HepG2 (cell line): ENCODE measurements around the gene CEBPE. TPM values are rescaled to one million over a fixed set of nuclear protein-coding genes. Genes with fewer than 3 reads are reported as not detected.
A peak's percentile ranks its signal among the peaks of the same experiment; 100 is the strongest.

Source experiments
- ARID5B ChIP-seq: IDR thresholded peaks from 2 replicates; pipeline ENCODE4 v1.4.0; 2020; ENCODE audit warnings: mild to moderate bottlenecking, missing genetic modification reagents
- E2F1 ChIP-seq: sonication (generic); formaldehyde crosslinking; IDR thresholded peaks from 2 replicates; pipeline ENCODE4 v1.5.0; 2020; ENCODE audit warnings: missing genetic modification reagents
- FOXP1 ChIP-seq, 2 experiments: fragments of 450-650 bp in 1 of 2; IDR thresholded peaks; 2 replicates each; pipeline ENCODE4 v1.6.1; 2017 to 2018; ENCODE audit warnings: antibody characterized with exemption in 1 of 2
- HDAC2 ChIP-seq: sonication (generic); formaldehyde crosslinking; IDR thresholded peaks from 2 replicates; pipeline ENCODE4 v1.4.0; 2020; ENCODE audit warnings: missing genetic modification reagents
- IRF1 ChIP-seq: sonication (generic); formaldehyde crosslinking; IDR thresholded peaks from 2 replicates; pipeline ENCODE4 v1.4.0; 2020; ENCODE audit warnings: low read depth, mild to moderate bottlenecking, missing genetic modification reagents
- KMT2A ChIP-seq: sonication (generic); formaldehyde crosslinking; IDR thresholded peaks from 2 replicates; pipeline ENCODE4 v1.4.0; 2020; ENCODE audit warnings: missing genetic modification reagents
- MYC ChIP-seq: sonication (generic); formaldehyde crosslinking; IDR thresholded peaks from 2 replicates; pipeline ENCODE4 v1.9.0; 2021; ENCODE audit warnings: missing genetic modification reagents, borderline replicate concordance
- NR2C2 ChIP-seq: sonication (generic); formaldehyde crosslinking; IDR thresholded peaks from 2 replicates; pipeline ENCODE4 v1.4.0; 2020; ENCODE audit warnings: missing genetic modification reagents, mild to moderate bottlenecking, moderate library complexity, borderline replicate concordance
- SAP130 ChIP-seq: IDR thresholded peaks from 2 replicates; pipeline ENCODE4 v1.6.1; 2016; ENCODE audit warnings: low read depth
- ZNF3 ChIP-seq: IDR thresholded peaks from 2 replicates; pipeline ENCODE4 v1.7.0; 2017; ENCODE audit warnings: inconsistent platforms
- ZNF318 ChIP-seq: sonication (generic); formaldehyde crosslinking; IDR thresholded peaks from 2 replicates; pipeline ENCODE4 v1.4.0; 2020; ENCODE audit warnings: mild to moderate bottlenecking, missing genetic modification reagents
- ZNF530 ChIP-seq: sonication (generic); formaldehyde crosslinking; IDR thresholded peaks from 2 replicates; pipeline ENCODE4 v1.5.0; 2020; ENCODE audit warnings: low read depth, mild to moderate bottlenecking, missing genetic modification reagents
- ZNF770 ChIP-seq: sonication (generic); formaldehyde crosslinking; IDR thresholded peaks from 2 replicates; pipeline ENCODE4 v1.5.0; 2020; ENCODE audit warnings: mild to moderate bottlenecking, missing genetic modification reagents
- polyA plus RNA-seq, 8 experiments: library from polyadenylated mRNA; depleted of rRNA in 3 of 8; stranded (reverse) in 7 of 8; unstranded in 1 of 8; fragments of >200 nt; fragmentation: Illumina TruSeq in 4 of 8; extraction: Trizol in 4 of 8; gene quantifications; 2 replicates each; pipeline versions ENCODE4 v1.2.1 to v1.2.3, GENCODE V29; 2011 to 2016; ENCODE audit warnings: low read depth in 4 of 8, missing spikeins in 1 of 8, mixed read lengths in 1 of 8; ENCODE audit not compliant: insufficient read depth in 1 of 8
- total RNA-seq, 5 experiments: library from RNA; depleted of rRNA; stranded (reverse); fragments of >200 nt; fragmentation: Illumina TruSeq; extraction: Trizol; gene quantifications; 2 replicates each; pipeline ENCODE4 v1.2.3, GENCODE V29; 2016; ENCODE audit warnings: low read depth in 1 of 5

CEBPE gene
- total and polyA plus RNA-seq, 2 of the 13 experiments (the other 11 are each of a cell fraction or from before 2014, with no cell fraction given): 0.09 to 0.11 TPM

- no peak for TF ChIP-seq FOXP1 (IDR thresholded peaks at IDR 0.05)
- no peak for TF ChIP-seq FOXP1 (CRISPR knock-in tag; IDR thresholded peaks at IDR 0.05)
- no peak for TF ChIP-seq HDAC2 (CRISPR knock-in tag)
- no peak for TF ChIP-seq KMT2A
- TF ChIP-seq MYC (CRISPR knock-in tag): peak; percentile 29; the same call in 1 of the 2 replicates
- no peak for TF ChIP-seq ZNF530 (CRISPR knock-in tag)
- no peak; the same call in 1 of the 2 replicates for TF ChIP-seq SAP130 (CRISPR knock-in tag)
- peak; percentile 84 for TF ChIP-seq ZNF770 (CRISPR knock-in tag)
- no peak for TF ChIP-seq ARID5B (CRISPR knock-in tag)
- TF ChIP-seq E2F1: no peak
- TF ChIP-seq IRF1 (CRISPR knock-in tag): no peak
- TF ChIP-seq ZNF3 (CRISPR knock-in tag): 0 out of 2 replicates have a peak, but pooled peaks have one; percentile 62
- no peak for TF ChIP-seq NR2C2 (CRISPR knock-in tag)
- TF ChIP-seq ZNF318 (CRISPR knock-in tag): 0 out of 2 replicates have a peak, but pooled peaks have one; percentile 22
These were observed 13.7 kb downstream of the CEBPE start (continued) for GRCh38 chr14:23105348-23105824.
